SU-DHL-6 (cell line): ENCODE measurements around the gene CTSA.

Experiments used
- EZH2phosphoT487 ChIP-seq: fragments of 200-600 bp; sonication (generic), shearing (Covaris generic); conservative IDR thresholded peaks from 2 replicates; pipeline ENCODE4 v1.6.1; 2018; ENCODE audit warnings: mild to moderate bottlenecking, antibody characterized with exemption, low read length, moderate library complexity, mixed read lengths
- TF ChIP-seq, protein P1 (sequence below): fragments of 200-600 bp; sonication (generic); IDR thresholded peaks from one replicate; pipeline ENCODE4 v1.5.1; 2017; ENCODE audit warnings: antibody characterized with exemption, mild to moderate bottlenecking, low read length, moderate library complexity; ENCODE audit not compliant: insufficient read depth, poor library complexity, severe bottlenecking

DNA sequence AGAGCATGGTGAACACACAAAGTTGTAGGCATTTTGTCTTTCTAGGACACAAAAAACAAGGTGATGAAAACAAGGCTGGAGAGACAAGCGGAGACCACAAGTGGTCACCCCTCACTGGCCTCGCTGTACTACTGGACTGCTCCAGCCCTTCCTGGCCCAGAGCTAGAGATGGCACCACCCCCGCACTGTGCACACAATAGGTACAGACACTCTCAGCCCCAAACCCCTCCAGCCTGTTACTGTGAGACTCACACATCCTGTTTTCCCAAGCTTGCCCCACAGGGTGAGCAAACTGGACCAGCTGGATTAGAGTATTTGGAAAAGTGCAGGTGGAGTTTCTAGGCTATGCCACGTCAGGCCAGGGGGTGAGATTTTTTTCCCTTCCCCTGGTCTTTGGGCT, 18.5 kb upstream of the CTSA start:
- TF ChIP-seq, protein P1, sequence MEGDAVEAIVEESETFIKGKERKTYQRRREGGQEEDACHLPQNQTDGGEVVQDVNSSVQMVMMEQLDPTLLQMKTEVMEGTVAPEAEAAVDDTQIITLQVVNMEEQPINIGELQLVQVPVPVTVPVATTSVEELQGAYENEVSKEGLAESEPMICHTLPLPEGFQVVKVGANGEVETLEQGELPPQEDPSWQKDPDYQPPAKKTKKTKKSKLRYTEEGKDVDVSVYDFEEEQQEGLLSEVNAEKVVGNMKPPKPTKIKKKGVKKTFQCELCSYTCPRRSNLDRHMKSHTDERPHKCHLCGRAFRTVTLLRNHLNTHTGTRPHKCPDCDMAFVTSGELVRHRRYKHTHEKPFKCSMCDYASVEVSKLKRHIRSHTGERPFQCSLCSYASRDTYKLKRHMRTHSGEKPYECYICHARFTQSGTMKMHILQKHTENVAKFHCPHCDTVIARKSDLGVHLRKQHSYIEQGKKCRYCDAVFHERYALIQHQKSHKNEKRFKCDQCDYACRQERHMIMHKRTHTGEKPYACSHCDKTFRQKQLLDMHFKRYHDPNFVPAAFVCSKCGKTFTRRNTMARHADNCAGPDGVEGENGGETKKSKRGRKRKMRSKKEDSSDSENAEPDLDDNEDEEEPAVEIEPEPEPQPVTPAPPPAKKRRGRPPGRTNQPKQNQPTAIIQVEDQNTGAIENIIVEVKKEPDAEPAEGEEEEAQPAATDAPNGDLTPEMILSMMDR = no peak
- TF ChIP-seq EZH2phosphoT487 = no peak
